HepG2 (cell line): ENCODE data around the gene HIVEP2. TPM values are rescaled to one million over a fixed set of nuclear protein-coding genes. Genes with fewer than 3 reads are reported as not detected.

Experiments
- ATAC-seq: fragments of 200-7000 bp; cut with Tn5 transposase; 3 replicates; pipeline ENCODE4 v1.9.1; 2020; ENCODE audit warnings: mild to moderate bottlenecking, moderate library complexity
- BruUV-seq: library from RNA; stranded (reverse); fragments of 400-500 nt; replicated peaks from 2 replicates; lab custom pipeline; 2021; lab: Mats Ljungman, UMichigan
- CTCF ChIA-PET: fragments of 300-600 bp; formaldehyde crosslinking; extraction: SDS; loops from one replicate; lab custom pipeline; 2021; ENCODE audit warnings: low total read pairs, inconsistent platforms, low intra/inter-chr PET ratio; lab: Yijun Ruan, JAX
- POLR2A ChIA-PET: fragments of 350-600 bp; sonication (Branson Sonifier 250); formaldehyde crosslinking; loops from one replicate; lab custom pipeline; 2020; ENCODE audit warnings: antibody characterized with exemption, inconsistent platforms; lab: Yijun Ruan, JAX
- DNase-seq: peaks from one replicate; pipeline ENCODE4 v3.0.0-alpha.2; 2015; ENCODE audit warnings: low spot score
- FAIRE-seq: peaks from 3 replicates; lab custom pipeline; 2011; peaks lifted over from hg19 to GRCh38; lab: Jason Lieb, UNC
- H2AFZ ChIP-seq: one replicate; pipeline ENCODE4 v1.6.1; 2011; ENCODE audit warnings: low read length, inconsistent platforms
- H3K27ac ChIP-seq: fragments of 300-600 bp; 3 replicates; pipeline ENCODE4 v1.8.0; 2011; ENCODE audit warnings: mixed run types, mild to moderate bottlenecking, mixed read lengths, low read length, inconsistent platforms; ENCODE audit not compliant: insufficient read depth; ENCODE audit errors: extremely low read length
- H3K27me3 ChIP-seq, 2 experiments: fragments of 200-600 bp in 1 of 2; 2 replicates in 1 of 2; 3 replicates in 1 of 2; pipeline versions ENCODE4 v1.6.0 to v1.8.0; 2011; ENCODE audit warnings: low read length in 2 of 2, mild to moderate bottlenecking in 2 of 2, moderate library complexity in 2 of 2, inconsistent platforms in 1 of 2; ENCODE audit not compliant: insufficient read depth in 2 of 2, control insufficient read depth in 1 of 2
- H3K36me3 ChIP-seq, 2 experiments: fragments of 200-600 bp in 1 of 2; replicated peaks in 1 of 2; 2 replicates in 1 of 2; 3 replicates in 1 of 2; pipeline versions ENCODE4 v1.5.1 to v1.8.0; 2011; ENCODE audit warnings: low read length in 2 of 2, inconsistent platforms in 1 of 2; ENCODE audit not compliant: insufficient read depth in 2 of 2, control insufficient read depth in 1 of 2
- H3K4me1 ChIP-seq: 2 replicates; pipeline ENCODE4 v1.5.1; 2012; ENCODE audit warnings: low read length, inconsistent platforms; ENCODE audit not compliant: insufficient read depth
- H3K4me2 ChIP-seq: 2 replicates; pipeline ENCODE4 v1.6.0; 2011; ENCODE audit warnings: low read depth, low read length, inconsistent platforms
- H3K4me3 ChIP-seq, 3 experiments: fragments of 200-600 bp in 1 of 3; sonication (generic), shearing (Covaris generic) in 1 of 3; replicated peaks in 1 of 3; 2 replicates each; pipeline ENCODE4 v1.5.1; 2011 to 2016; ENCODE audit warnings: low read length in 3 of 3, inconsistent platforms in 2 of 3, low read depth in 2 of 3, mild to moderate bottlenecking in 2 of 3, control low read depth in 1 of 3, mixed read lengths in 1 of 3; ENCODE audit not compliant: insufficient read depth in 1 of 3
- H3K79me2 ChIP-seq: one replicate; pipeline ENCODE4 v1.6.1; 2011; ENCODE audit warnings: low read length, inconsistent platforms; ENCODE audit not compliant: insufficient read depth
- H3K9ac ChIP-seq: 2 replicates; pipeline ENCODE4 v1.6.0; 2011; ENCODE audit warnings: mild to moderate bottlenecking, low read depth, low read length, inconsistent platforms; ENCODE audit not compliant: insufficient read depth
- H3K9me3 ChIP-seq: 2 replicates; pipeline ENCODE4 v1.5.1; 2012; ENCODE audit warnings: mild to moderate bottlenecking, low read length
- H4K20me1 ChIP-seq: 2 replicates; pipeline ENCODE4 v1.6.0; 2011; ENCODE audit warnings: inconsistent platforms, mild to moderate bottlenecking, low read length, moderate library complexity; ENCODE audit not compliant: insufficient read depth
- RAD51 ChIP-seq: fragments of 450-650 bp; IDR thresholded peaks from 2 replicates; pipeline ENCODE4 v1.6.1; 2016; ENCODE audit warnings: borderline replicate concordance
- TCF7 ChIP-seq: sonication (generic); IDR thresholded peaks from 2 replicates; pipeline ENCODE4 v1.6.1; 2016; ENCODE audit warnings: antibody characterized with exemption, low read depth
- TIGD3 ChIP-seq: sonication (generic); formaldehyde crosslinking; IDR thresholded peaks from 2 replicates; pipeline ENCODE4 v1.5.1; 2020; ENCODE audit warnings: mild to moderate bottlenecking, missing genetic modification reagents, borderline replicate concordance
- ZKSCAN8 ChIP-seq: IDR thresholded peaks from 2 replicates; pipeline ENCODE4 v1.6.1; 2016; ENCODE audit warnings: borderline replicate concordance, missing genetic modification reagents, missing compliant biosample characterization
- ZNF264 ChIP-seq: sonication (generic); formaldehyde crosslinking; IDR thresholded peaks from 2 replicates; pipeline ENCODE4 v1.4.0; 2020; ENCODE audit warnings: missing genetic modification reagents
- ZNF7 ChIP-seq: IDR thresholded peaks from 2 replicates; pipeline ENCODE4 v1.6.1; 2016; ENCODE audit warnings: missing biosample characterization, missing genetic modification reagents
- WGBS: methylation state at CpG from one replicate; pipeline ENCODE4 v1.1.6; 2017; ENCODE audit warnings: low lambda C conversion rate; 5-methylcytosine and 5-hydroxymethylcytosine counted together
- in situ Hi-C: cut with HindIII; loops from 2 replicates; pipeline ENCODE4 v1.10.0; 2017; ENCODE audit warnings: low pct_unique_long_range_greater_than_20kb; ENCODE audit not compliant: extremely low pct_ligation_motif_present
- intact Hi-C: fragments of 100-400 bp; cut with micrococcal nuclease; formaldehyde crosslinking; loops from one replicate; pipeline ENCODE4 v1.10.0; 2022; ENCODE audit not compliant: unreplicated experiment
- polyA plus RNA-seq, 8 experiments: library from polyadenylated mRNA; depleted of rRNA in 3 of 8; stranded (reverse) in 7 of 8; unstranded in 1 of 8; fragments of >200 nt; fragmentation: Illumina TruSeq in 4 of 8; extraction: Trizol in 4 of 8; gene quantifications; 2 replicates each; pipeline versions ENCODE4 v1.2.1 to v1.2.3, GENCODE V29; 2011 to 2016; ENCODE audit warnings: low read depth in 4 of 8, missing spikeins in 1 of 8, mixed read lengths in 1 of 8; ENCODE audit not compliant: insufficient read depth in 1 of 8
- total RNA-seq, 5 experiments: library from RNA; depleted of rRNA; stranded (reverse); fragments of >200 nt; fragmentation: Illumina TruSeq; extraction: Trizol; gene quantifications; 2 replicates each; pipeline ENCODE4 v1.2.3, GENCODE V29; 2016; ENCODE audit warnings: low read depth in 1 of 5

HIVEP2 gene
- total and polyA plus RNA-seq, 2 of the 13 experiments (the other 11 are each of a cell fraction or from before 2014, with no cell fraction given) = 3.4 to 12.9 TPM

DNA sequence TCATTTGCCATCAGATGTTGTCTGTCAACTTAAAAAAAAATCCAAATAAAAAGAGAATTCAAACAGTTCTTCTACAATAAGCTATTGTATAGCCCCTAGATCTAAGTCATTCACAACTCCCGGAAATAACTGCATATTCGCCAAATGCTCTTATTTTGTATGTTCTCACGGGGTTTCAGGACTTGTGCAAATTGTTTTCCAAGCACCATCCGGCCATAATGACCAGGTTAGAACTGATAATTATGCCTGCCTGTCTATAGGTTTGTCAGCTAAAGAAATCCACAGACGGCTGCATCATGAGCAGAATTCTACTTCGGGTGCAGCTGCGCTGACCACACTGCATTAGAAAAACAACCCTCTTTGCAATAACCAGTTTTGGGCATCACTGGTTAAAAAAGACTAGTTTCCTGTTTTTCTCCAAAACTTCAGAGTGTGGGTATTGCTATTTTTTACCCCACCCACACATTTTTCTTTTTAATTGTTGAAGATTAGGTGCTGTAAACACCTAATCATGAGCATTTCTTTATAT, 87.7 kb downstream of the HIVEP2 start (continued):
- TF ChIP-seq TIGD3 (CRISPR knock-in tag) (no peak), TCF7 (no peak), ZNF264 (no peak)

DNA sequence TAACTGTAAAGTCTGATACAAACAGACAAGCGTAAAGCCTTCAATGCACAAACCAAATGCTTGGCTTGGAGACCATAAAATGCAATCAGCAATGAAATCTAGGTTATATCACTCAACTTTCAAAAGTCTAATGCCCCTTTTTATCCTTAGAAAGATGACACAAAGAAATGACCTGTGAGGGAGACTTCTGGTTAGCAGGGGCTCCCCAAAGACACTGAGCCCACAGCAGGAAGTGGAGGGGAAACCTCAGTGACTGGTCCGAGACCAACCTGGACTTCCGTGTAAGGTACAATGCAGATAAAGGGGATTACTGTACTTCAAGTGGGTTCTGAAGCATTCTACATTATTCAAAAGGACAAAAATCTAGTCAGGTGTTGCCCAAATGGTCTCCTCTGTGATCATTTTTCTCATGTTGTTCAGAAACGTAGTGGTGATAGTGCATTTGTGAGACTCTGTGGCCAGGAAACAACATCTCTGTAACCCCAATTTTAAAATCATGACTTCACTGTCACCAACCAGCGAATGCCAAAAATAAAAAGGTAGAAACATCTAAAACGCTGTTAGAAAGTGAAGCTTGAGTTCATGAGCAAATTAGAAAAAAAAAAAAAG, 88.2 kb downstream of the HIVEP2 start:
- Histone ChIP-seq H3K79me2 (no peaks in the 10 kb centered on the region), H4K20me1 (0 out of 2 replicates have a peak, but pooled peaks cover under 1% of the 10 kb centered on the region), H3K4me1 (no peaks in the 10 kb centered on the region), H3K36me3 (no peaks in the 10 kb centered on the region), H3K4me2 (no peak overlapping the region), H3K27ac (no peak overlapping the region), H3K4me3 (no peak overlapping the region), H3K27me3 (no peaks in the 10 kb centered on the region), H3K9ac (no peak overlapping the region), H2AFZ (no peak overlapping the region), H3K9me3 (no peaks in the 10 kb centered on the region)
- intact Hi-C loops = no loop called here
- no peak for FAIRE-seq
- ChIA-PET CTCF (no interaction called here), POLR2A (no interaction called here)
- no peak for DNase-seq
- 85% methylated on average over 6 of the region's 6 CpGs for WGBS
- no peak for ATAC-seq
- no TSS peak for BruUV-seq
- in situ Hi-C loops = no loop called here
- TF ChIP-seq RAD51 (no peak), ZKSCAN8 (CRISPR knock-in tag) (no peak), ZNF7 (CRISPR knock-in tag) (no peak)
